HepG2 (cell line): ENCODE data around the gene B4GALT3. TPM values are rescaled to one million over a fixed set of nuclear protein-coding genes. Genes with fewer than 3 reads are reported as not detected.

Experiments used
- CENPT ChIP-seq: sonication (generic); formaldehyde crosslinking; IDR thresholded peaks from 2 replicates; pipeline ENCODE4 v1.8.0; 2022; ENCODE audit warnings: low read depth, mild to moderate bottlenecking, moderate library complexity, missing genetic modification reagents
- EZH2 ChIP-seq: conservative IDR thresholded peaks from 2 replicates; pipeline ENCODE4 v1.6.1; 2012; ENCODE audit warnings: mild to moderate bottlenecking, low read depth, low read length, moderate library complexity
- KDM4B ChIP-seq: sonication (generic); formaldehyde crosslinking; IDR thresholded peaks from 2 replicates; pipeline ENCODE4 v1.4.0; 2020; ENCODE audit warnings: missing genetic modification reagents
- PCBP2 ChIP-seq: fragments of 200-400 bp; formaldehyde crosslinking; optimal IDR thresholded peaks from 2 replicates; pipeline ENCODE3; 2018; ENCODE audit warnings: low read length, low read depth; ENCODE audit not compliant: poor library complexity, severe bottlenecking
- SUZ12 ChIP-seq: fragments of 150-350 bp; IDR thresholded peaks from 2 replicates; pipeline ENCODE4 v1.6.1; 2014; ENCODE audit warnings: low read depth, low read length
- U2AF2 ChIP-seq: fragments of 200-400 bp; formaldehyde crosslinking; IDR thresholded peaks from 2 replicates; pipeline ENCODE4 v1.6.1; 2017; ENCODE audit warnings: low read depth, mild to moderate bottlenecking, low read length
- ZFP36 ChIP-seq: fragments of 150-350 bp; IDR thresholded peaks from 2 replicates; pipeline ENCODE4 v1.6.1; 2018; ENCODE audit warnings: borderline replicate concordance, low read length, low read depth; ENCODE audit not compliant: partially characterized antibody
- ZNF737 ChIP-seq: sonication (generic); formaldehyde crosslinking; IDR thresholded peaks from 2 replicates; pipeline ENCODE4 v1.5.0; 2020; ENCODE audit warnings: missing genetic modification reagents, mild to moderate bottlenecking, borderline replicate concordance
- ZSCAN22 ChIP-seq: sonication (generic); formaldehyde crosslinking; IDR thresholded peaks from 2 replicates; pipeline ENCODE4 v1.4.0; 2020; ENCODE audit warnings: mild to moderate bottlenecking, missing genetic modification reagents
- polyA plus RNA-seq, 8 experiments: library from polyadenylated mRNA; depleted of rRNA in 3 of 8; stranded (reverse) in 7 of 8; unstranded in 1 of 8; fragments of >200 nt; fragmentation: Illumina TruSeq in 4 of 8; extraction: Trizol in 4 of 8; gene quantifications; 2 replicates each; pipeline versions ENCODE4 v1.2.1 to v1.2.3, GENCODE V29; 2011 to 2016; ENCODE audit warnings: low read depth in 4 of 8, missing spikeins in 1 of 8, mixed read lengths in 1 of 8; ENCODE audit not compliant: insufficient read depth in 1 of 8
- total RNA-seq, 5 experiments: library from RNA; depleted of rRNA; stranded (reverse); fragments of >200 nt; fragmentation: Illumina TruSeq; extraction: Trizol; gene quantifications; 2 replicates each; pipeline ENCODE4 v1.2.3, GENCODE V29; 2016; ENCODE audit warnings: low read depth in 1 of 5
- TF ChIP-seq, protein P1 (sequence below): sonication (generic); formaldehyde crosslinking; IDR thresholded peaks from 2 replicates; pipeline ENCODE4 v1.5.0; 2020; ENCODE audit warnings: mild to moderate bottlenecking, missing genetic modification reagents, borderline replicate concordance
- TF ChIP-seq, protein P2 (sequence below): sonication (generic); formaldehyde crosslinking; IDR thresholded peaks from 2 replicates; pipeline ENCODE4 v1.4.0; 2020; ENCODE audit warnings: mild to moderate bottlenecking, missing genetic modification reagents
- TF ChIP-seq, protein P3 (sequence below): sonication (generic); formaldehyde crosslinking; IDR thresholded peaks from 2 replicates; pipeline ENCODE4 v1.4.0; 2020; ENCODE audit warnings: mild to moderate bottlenecking, missing genetic modification reagents, borderline replicate concordance
- TF ChIP-seq, protein P4 (sequence below): sonication (generic); formaldehyde crosslinking; IDR thresholded peaks from 2 replicates; pipeline ENCODE4 v1.9.0; 2021; ENCODE audit warnings: missing genetic modification reagents, mild to moderate bottlenecking, borderline replicate concordance
- TF ChIP-seq, protein P5 (sequence below): sonication (generic); formaldehyde crosslinking; IDR thresholded peaks from 2 replicates; pipeline ENCODE4 v1.4.0; 2020; ENCODE audit warnings: mild to moderate bottlenecking, missing genetic modification reagents

The B4GALT3 gene
- total and polyA plus RNA-seq, 2 of the 13 experiments (the other 11 are each of a cell fraction or from before 2014, with no cell fraction given), result 35.6 to 40.4 TPM

DNA sequence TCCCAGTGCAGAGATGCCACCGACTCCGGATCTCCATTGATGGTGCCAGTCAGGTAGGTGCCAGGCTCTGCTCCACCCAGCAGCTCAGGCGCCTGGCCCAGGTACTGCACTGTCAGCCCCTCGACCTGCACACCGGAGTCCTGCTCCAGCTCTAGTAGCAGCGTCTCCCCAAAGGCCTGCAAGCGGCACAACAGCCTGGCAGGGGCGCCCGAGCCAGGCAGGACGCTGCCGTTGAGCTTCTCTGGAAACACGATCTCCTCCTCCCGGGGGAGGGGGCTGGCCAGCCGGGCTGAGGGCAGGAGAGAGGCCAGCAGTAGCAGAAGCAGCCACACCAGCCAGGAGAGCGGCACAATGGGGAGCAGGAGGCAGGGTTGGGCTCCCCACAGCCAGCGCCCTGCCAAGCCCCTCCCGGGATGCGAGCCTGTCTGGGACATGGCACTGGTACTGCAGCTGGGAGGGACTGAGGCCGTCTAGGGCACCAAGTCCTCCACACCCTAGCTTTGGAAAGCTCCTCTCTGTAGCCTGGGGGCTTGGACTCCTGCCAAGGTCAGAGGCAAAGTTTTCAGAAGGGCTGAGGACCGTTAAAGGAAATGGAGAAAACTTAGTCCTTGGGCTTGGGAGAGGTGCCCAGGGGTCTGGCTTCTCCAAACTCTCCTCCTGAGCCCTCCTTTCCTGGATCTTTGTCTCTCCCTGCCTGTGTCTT lies 21.0 kb upstream of the B4GALT3 start (continued):
- TF ChIP-seq, protein P1, sequence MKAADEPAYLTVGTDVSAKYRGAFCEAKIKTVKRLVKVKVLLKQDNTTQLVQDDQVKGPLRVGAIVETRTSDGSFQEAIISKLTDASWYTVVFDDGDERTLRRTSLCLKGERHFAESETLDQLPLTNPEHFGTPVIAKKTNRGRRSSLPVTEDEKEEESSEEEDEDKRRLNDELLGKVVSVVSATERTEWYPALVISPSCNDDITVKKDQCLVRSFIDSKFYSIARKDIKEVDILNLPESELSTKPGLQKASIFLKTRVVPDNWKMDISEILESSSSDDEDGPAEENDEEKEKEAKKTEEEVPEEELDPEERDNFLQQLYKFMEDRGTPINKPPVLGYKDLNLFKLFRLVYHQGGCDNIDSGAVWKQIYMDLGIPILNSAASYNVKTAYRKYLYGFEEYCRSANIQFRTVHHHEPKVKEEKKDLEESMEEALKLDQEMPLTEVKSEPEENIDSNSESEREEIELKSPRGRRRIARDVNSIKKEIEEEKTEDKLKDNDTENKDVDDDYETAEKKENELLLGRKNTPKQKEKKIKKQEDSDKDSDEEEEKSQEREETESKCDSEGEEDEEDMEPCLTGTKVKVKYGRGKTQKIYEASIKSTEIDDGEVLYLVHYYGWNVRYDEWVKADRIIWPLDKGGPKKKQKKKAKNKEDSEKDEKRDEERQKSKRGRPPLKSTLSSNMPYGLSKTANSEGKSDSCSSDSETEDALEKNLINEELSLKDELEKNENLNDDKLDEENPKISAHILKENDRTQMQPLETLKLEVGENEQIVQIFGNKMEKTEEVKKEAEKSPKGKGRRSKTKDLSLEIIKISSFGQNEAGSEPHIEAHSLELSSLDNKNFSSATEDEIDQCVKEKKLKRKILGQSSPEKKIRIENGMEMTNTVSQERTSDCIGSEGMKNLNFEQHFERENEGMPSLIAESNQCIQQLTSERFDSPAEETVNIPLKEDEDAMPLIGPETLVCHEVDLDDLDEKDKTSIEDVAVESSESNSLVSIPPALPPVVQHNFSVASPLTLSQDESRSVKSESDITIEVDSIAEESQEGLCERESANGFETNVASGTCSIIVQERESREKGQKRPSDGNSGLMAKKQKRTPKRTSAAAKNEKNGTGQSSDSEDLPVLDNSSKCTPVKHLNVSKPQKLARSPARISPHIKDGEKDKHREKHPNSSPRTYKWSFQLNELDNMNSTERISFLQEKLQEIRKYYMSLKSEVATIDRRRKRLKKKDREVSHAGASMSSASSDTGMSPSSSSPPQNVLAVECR, result peak; percentile 32; the same call in 1 of the 2 replicates
- no peak for TF ChIP-seq EZH2
- TF ChIP-seq, protein P2, sequence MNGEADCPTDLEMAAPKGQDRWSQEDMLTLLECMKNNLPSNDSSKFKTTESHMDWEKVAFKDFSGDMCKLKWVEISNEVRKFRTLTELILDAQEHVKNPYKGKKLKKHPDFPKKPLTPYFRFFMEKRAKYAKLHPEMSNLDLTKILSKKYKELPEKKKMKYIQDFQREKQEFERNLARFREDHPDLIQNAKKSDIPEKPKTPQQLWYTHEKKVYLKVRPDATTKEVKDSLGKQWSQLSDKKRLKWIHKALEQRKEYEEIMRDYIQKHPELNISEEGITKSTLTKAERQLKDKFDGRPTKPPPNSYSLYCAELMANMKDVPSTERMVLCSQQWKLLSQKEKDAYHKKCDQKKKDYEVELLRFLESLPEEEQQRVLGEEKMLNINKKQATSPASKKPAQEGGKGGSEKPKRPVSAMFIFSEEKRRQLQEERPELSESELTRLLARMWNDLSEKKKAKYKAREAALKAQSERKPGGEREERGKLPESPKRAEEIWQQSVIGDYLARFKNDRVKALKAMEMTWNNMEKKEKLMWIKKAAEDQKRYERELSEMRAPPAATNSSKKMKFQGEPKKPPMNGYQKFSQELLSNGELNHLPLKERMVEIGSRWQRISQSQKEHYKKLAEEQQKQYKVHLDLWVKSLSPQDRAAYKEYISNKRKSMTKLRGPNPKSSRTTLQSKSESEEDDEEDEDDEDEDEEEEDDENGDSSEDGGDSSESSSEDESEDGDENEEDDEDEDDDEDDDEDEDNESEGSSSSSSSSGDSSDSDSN (CRISPR knock-in tag), result peak; percentile 52
- no peak for TF ChIP-seq ZNF737
- no peak for TF ChIP-seq ZFP36
- TF ChIP-seq KDM4B, result no peak
- TF ChIP-seq, protein P3, sequence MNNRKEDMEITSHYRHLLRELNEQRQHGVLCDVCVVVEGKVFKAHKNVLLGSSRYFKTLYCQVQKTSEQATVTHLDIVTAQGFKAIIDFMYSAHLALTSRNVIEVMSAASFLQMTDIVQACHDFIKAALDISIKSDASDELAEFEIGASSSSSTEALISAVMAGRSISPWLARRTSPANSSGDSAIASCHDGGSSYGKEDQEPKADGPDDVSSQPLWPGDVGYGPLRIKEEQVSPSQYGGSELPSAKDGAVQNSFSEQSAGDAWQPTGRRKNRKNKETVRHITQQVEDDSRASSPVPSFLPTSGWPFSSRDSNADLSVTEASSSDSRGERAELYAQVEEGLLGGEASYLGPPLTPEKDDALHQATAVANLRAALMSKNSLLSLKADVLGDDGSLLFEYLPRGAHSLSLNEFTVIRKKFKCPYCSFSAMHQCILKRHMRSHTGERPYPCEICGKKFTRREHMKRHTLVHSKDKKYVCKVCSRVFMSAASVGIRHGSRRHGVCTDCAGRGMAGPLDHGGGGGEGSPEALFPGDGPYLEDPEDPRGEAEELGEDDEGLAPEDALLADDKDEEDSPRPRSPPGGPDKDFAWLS (CRISPR knock-in tag), result no peak
- TF ChIP-seq, protein P4, sequence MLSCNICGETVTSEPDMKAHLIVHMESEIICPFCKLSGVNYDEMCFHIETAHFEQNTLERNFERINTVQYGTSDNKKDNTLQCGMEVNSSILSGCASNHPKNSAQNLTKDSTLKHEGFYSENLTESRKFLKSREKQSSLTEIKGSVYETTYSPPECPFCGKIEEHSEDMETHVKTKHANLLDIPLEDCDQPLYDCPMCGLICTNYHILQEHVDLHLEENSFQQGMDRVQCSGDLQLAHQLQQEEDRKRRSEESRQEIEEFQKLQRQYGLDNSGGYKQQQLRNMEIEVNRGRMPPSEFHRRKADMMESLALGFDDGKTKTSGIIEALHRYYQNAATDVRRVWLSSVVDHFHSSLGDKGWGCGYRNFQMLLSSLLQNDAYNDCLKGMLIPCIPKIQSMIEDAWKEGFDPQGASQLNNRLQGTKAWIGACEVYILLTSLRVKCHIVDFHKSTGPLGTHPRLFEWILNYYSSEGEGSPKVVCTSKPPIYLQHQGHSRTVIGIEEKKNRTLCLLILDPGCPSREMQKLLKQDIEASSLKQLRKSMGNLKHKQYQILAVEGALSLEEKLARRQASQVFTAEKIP (CRISPR knock-in tag), result no peak
- no peak for TF ChIP-seq ZSCAN22
- TF ChIP-seq SUZ12, result no peak
- no peak for TF ChIP-seq CENPT
- TF ChIP-seq, protein P5, sequence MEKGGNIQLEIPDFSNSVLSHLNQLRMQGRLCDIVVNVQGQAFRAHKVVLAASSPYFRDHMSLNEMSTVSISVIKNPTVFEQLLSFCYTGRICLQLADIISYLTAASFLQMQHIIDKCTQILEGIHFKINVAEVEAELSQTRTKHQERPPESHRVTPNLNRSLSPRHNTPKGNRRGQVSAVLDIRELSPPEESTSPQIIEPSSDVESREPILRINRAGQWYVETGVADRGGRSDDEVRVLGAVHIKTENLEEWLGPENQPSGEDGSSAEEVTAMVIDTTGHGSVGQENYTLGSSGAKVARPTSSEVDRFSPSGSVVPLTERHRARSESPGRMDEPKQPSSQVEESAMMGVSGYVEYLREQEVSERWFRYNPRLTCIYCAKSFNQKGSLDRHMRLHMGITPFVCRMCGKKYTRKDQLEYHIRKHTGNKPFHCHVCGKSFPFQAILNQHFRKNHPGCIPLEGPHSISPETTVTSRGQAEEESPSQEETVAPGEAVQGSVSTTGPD (CRISPR knock-in tag), result no peak
- no peak for TF ChIP-seq PCBP2
- no peak for TF ChIP-seq U2AF2
